Testis (tissue), 3 donors: ENCODE measurements around the gene DCTN3. TPM values are rescaled to one million over a fixed set of nuclear protein-coding genes. Genes with fewer than 3 reads are reported as not detected.

Experiments used
- DNase-seq: peaks from one replicate; pipeline ENCODE4 v3.0.0-alpha.2; 2019
- H3K27ac ChIP-seq, 2 donors: fragments of 200-600 bp; sonication (generic); one replicate each; pipeline ENCODE4 v1.5.1; 2019
- H3K27me3 ChIP-seq: fragments of 200-600 bp; sonication (generic); one replicate; pipeline ENCODE4 v1.5.1; 2019
- H3K36me3 ChIP-seq: fragments of 200-600 bp; sonication (generic); one replicate; pipeline ENCODE4 v1.5.1; 2017; ENCODE audit warnings: low read depth; ENCODE audit errors: missing control alignments
- H3K4me1 ChIP-seq: fragments of 200-600 bp; sonication (generic); one replicate; pipeline ENCODE4 v1.5.1; 2019
- H3K4me3 ChIP-seq, 2 donors: fragments of 200-600 bp; sonication (generic); one replicate each; pipeline ENCODE4 v1.5.1; 2017 to 2019
- H3K9me3 ChIP-seq: fragments of 200-600 bp; sonication (generic); one replicate; pipeline ENCODE4 v1.5.1; 2017
- POLR2A ChIP-seq: fragments of 450-650 bp; IDR thresholded peaks from one replicate; pipeline ENCODE4 v1.6.1; 2017; ENCODE audit warnings: antibody characterized with exemption, mild to moderate bottlenecking, moderate library complexity
- WGBS, 2 donors: methylation state at CpG; one replicate each; pipeline ENCODE4 v1.1.5; 2018; 5-methylcytosine and 5-hydroxymethylcytosine counted together
- intact Hi-C: fragments of 100-400 bp; cut with DNase I; formaldehyde crosslinking; loops from one replicate; pipeline ENCODE4 v1.15.1; 2023; ENCODE audit warnings: low total_unique reads
- polyA plus RNA-seq: library from polyadenylated mRNA; stranded (reverse); fragments of 350-450 nt; fragmentation: Illumina TruSeq; extraction: RNeasy Lipid Tissue Mini Kit (QIAGEN cat#74804); gene quantifications from one replicate; pipeline ENCODE4 v1.2.3, GENCODE V29; 2014; ENCODE audit warnings: low read depth, low replicate concordance; ENCODE audit not compliant: insufficient read depth
- total RNA-seq, 2 donors: library from RNA; depleted of rRNA; stranded (reverse); fragments of >200 nt; gene quantifications; one replicate each; pipeline ENCODE4 v1.2.3, GENCODE V29; 2016
- TF ChIP-seq, protein P1 (sequence below), 3 experiments: fragments of 450-650 bp in 2 of 3; fragments of 200-600 bp in 1 of 3; sonication (generic) in 1 of 3; IDR thresholded peaks; one replicate each; pipeline ENCODE4 v1.5.1; 2016 to 2019; ENCODE audit warnings: antibody characterized with exemption in 3 of 3, mild to moderate bottlenecking in 2 of 3, moderate library complexity in 1 of 3

The DCTN3 gene
- total and polyA plus RNA-seq, 3 donors from 2014 or later: 55.1 to 82.9 (median 78.5) TPM

DNA sequence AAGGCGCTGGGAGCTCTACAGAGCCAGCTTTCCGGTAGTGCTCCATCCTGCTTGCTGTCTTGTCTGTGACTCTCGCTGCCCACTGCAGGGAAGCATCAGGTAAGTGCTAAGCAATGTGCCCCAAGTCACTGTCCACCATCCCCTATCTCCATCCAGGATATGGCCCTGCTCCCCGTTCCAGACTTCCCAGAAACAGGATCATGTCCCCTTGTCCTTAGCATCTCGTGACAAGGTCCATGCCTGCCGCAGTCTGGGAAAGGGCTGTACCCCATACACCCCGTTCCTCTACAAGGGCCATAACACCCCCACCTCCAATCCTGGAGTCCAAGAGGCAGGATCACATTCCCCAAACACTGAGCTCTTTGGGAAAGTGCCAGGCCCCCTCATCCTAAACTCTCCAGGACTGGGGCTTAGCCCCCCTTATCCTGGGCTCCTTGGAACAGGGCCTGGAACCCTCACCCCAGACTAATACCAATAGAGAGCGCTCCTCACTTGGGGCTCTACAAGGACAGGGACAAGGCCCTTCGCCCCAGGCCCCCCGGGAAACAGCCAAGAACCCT, 9.0 kb downstream of the DCTN3 start:
- H3K36me3 ChIP-seq: no peaks in the 10 kb centered on the region
- H3K4me3 ChIP-seq: peak overlapping the region; percentile 73 to 76
- no peaks in the 10 kb centered on the region for H3K9me3 ChIP-seq
- H3K27ac ChIP-seq: peak overlapping the region; percentile 82 to 92
- H3K27me3 ChIP-seq: no peaks in the 10 kb centered on the region
- peaks cover 11% of the 10 kb centered on the region for H3K4me1 ChIP-seq
- TF ChIP-seq, protein P1, sequence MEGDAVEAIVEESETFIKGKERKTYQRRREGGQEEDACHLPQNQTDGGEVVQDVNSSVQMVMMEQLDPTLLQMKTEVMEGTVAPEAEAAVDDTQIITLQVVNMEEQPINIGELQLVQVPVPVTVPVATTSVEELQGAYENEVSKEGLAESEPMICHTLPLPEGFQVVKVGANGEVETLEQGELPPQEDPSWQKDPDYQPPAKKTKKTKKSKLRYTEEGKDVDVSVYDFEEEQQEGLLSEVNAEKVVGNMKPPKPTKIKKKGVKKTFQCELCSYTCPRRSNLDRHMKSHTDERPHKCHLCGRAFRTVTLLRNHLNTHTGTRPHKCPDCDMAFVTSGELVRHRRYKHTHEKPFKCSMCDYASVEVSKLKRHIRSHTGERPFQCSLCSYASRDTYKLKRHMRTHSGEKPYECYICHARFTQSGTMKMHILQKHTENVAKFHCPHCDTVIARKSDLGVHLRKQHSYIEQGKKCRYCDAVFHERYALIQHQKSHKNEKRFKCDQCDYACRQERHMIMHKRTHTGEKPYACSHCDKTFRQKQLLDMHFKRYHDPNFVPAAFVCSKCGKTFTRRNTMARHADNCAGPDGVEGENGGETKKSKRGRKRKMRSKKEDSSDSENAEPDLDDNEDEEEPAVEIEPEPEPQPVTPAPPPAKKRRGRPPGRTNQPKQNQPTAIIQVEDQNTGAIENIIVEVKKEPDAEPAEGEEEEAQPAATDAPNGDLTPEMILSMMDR (IDR thresholded peaks at IDR 0.05): no peak
- no peak for TF ChIP-seq POLR2A
- WGBS, 2 donors: 31 to 47% methylated on average over 10 of the region's 10 CpGs
- DNase-seq: no peak
- intact Hi-C loops: loop anchor here (10.0 kb wide), 1 partner anchor 93 kb away; no protein-coding TSS in a partner anchor

DNA sequence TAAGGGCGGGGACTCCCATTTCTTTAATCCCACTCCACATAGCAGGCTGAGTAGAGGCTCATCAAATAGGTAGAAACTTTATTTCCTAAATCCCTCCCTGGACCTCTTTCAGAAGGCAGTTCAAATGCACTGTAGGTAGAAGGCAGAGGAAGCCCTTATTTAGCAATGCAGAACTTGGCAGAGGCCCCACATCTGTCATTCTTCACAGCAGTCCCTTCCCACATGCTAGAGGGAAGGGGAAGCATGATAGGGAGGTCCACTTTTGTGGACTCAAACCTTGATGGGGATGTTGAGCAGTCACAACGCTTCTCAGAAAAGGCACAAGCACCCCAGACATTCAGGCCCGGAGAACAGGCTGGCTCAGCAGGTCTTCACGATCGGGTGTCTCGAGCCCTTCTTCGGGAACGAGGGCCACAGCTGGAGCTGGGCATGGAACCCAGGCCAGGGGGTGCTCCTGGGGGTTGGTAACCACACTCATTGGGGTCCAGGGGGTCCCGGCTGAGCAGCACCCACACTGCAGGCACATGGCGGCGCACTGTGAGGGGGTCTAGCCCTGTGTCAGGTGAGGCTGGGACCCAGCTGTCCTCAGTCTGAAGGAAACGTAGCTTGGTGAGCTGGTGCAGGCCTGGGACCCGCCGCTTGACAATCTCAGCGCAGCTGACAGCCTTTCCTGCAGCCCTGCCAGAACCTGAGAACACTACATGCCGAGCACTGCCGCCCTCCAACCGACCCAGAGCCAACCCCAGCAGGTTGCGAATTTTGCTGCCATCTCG, 9.7 kb downstream of the DCTN3 start:
- Histone ChIP-seq H3K9me3 (no peaks in the 10 kb centered on the region), H3K27ac (no peak overlapping the region), H3K36me3 (no peaks in the 10 kb centered on the region), H3K27me3 (no peaks in the 10 kb centered on the region), H3K4me3 (no peak overlapping the region), H3K4me1 (peaks cover 11% of the 10 kb centered on the region)
- 66 to 69% methylated on average over 16 to 17 of the region's 20 CpGs for WGBS, 2 donors
- intact Hi-C loops: loop anchor here (10.0 kb wide), 1 partner anchor 94 kb away; no protein-coding TSS in a partner anchor
- peak; percentile 28 for DNase-seq
- no peak for TF ChIP-seq POLR2A
- TF ChIP-seq, protein P1 (IDR thresholded peaks at IDR 0.05): no peak

DNA sequence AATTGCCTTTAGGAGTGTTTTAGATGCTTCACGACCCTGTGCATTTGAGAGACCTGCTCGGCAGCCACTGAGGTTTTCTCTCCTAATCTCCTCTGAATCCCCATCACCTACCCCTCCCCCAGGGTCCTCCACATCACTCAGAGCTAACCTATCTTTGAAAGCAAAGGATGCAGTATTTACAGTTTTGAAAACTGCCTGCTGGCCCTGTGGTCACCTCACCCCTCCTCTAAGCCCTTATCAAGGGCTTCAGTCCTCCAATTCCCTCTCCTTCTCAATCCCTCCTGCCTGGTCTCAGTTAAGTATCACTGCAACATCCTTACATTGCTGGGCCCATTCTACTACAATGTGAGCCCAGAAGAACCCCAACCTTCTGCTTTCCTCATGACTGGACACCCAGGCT, 13.0 kb downstream of the DCTN3 start:
- intact Hi-C loops: no loop called here
- WGBS, 2 donors: 69 to 78% methylated on average over 2 of the region's 2 CpGs

DNA sequence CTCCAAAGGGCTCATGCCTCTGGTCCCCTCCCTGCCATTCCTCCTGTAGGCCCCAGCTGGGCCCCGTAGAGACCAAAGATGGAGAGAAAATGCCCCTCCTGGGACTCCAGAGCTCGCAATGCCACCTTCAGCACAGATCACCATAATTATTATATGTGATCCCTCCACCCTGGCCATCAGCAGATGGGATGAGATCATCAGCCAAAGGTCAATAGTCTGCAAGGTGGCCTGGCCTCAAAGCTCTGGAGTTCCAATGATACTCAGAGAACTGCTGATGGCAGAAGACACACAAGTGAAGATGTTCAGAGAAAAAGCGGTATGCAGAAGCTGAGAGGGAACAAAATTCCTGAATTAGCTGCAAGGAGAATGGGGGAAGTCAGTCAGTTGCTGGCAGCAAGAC, 13.4 kb downstream of the DCTN3 start:
- Histone ChIP-seq H3K27ac (no peak overlapping the region), H3K4me3 (no peak overlapping the region), H3K9me3 (no peaks in the 10 kb centered on the region), H3K27me3 (no peaks in the 10 kb centered on the region), H3K4me1 (peaks cover 6% of the 10 kb centered on the region), H3K36me3 (no peaks in the 10 kb centered on the region)
- 86 to 95% methylated on average over 2 to 3 of the region's 3 CpGs for WGBS, 2 donors
- DNase-seq: no peak
- intact Hi-C loops: no loop called here
- TF ChIP-seq POLR2A: no peak
- TF ChIP-seq, protein P1 (IDR thresholded peaks at IDR 0.05): no peak

More for the DNA sequence above, 13.0 kb downstream of the DCTN3 start:
- TF ChIP-seq POLR2A: no peak
- TF ChIP-seq, protein P1 (IDR thresholded peaks at IDR 0.05): no peak
- H3K27me3 ChIP-seq: no peaks in the 10 kb centered on the region
- no peak overlapping the region for H3K4me3 ChIP-seq
- H3K36me3 ChIP-seq: no peaks in the 10 kb centered on the region
- no peaks in the 10 kb centered on the region for H3K9me3 ChIP-seq
- peaks cover 7% of the 10 kb centered on the region for H3K4me1 ChIP-seq
- no peak overlapping the region for H3K27ac ChIP-seq
- DNase-seq: no peak
